Fibroblast of skin of scalp (primary cell): ENCODE measurements around the gene ADAMTS9.
A peak's percentile ranks its signal among the peaks of the same experiment; 100 is the strongest.

Experiments used
- DNase-seq: peaks from one replicate; pipeline ENCODE4 v3.0.0-alpha.2; 2013

ADAMTS9 gene

DNA sequence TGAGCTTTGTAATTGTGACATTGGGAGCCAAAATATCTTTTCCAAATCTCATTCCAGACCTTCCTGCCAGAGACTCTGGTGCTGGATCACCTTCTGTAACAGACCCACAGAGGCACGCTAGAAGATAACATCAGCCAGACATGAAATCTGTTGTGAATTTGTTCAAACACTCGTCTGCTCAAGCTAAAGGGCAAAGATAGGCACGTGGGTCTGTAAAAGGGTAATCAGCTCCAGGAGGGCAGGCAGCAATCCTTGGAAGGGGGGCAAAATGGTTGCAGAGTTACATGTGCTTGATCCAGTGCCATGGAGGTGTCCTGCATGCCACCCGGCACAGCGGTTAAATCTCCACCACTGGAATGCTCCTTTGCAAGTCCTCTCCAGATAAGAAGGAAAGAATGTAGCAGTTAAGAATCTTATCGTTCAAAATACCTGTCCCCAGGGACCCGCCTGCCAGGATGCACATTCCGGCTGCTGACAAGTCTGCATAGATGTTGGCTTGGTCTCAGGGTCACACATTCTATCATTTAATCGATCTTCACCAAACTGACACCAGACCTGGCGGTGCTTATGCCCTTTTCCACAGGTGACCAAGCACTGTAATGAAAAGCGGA is 74.8 kb downstream of the ADAMTS9 start:
- no peak for DNase-seq

DNA sequence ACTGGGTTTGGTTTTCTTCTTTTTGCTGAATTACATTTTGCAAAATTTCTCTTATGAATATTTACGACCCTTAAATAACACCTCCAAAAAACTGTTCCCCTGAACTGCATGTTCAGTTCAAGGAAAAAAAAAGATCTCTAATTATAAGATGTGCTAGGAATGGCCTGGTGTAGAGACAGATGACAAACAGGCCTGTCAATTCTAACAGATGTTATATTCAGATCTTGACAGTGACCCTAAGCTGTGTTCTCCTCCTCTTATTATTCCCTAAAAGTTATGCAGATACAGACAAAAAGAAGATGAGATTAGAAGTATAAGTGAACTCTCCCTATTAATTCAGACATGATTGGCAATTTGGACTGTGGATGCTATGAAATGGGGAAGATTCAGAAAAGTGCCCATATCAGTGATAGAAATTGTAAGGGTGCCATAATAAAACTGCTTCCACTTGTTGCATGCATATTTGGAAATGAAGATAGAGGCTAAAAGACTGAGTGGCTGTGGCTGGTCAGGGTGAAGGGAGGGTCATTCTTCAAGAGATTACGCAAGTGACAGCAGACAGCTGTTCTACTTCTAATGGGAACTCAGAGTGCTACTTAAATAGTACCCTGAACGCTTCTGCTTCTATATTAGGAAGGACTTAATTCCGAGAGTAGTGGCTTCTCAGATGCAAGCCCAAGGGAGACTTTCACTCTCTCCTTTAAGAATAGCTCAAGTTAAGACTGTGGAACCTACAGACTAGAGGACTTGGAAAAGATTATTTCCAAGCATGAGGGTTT is 75.5 kb downstream of the ADAMTS9 start:
- DNase-seq: peak; percentile 24

DNA sequence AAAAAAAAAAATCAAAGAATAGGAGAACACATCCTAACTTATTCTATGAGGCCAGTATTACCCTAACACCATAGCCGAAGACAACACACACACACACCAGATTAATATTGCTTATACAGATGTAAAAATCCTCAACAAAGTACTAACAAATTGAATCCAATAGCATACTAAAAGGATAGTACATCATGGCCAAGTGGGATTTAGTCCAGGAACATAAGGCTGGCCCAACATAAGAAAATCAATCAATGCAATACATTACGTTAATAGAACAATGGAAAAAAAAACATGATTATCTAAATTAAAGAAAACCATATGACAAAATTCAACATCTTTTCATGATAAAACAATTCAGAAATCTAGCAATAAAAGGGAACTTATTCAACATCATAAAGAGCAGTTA is 79.1 kb downstream of the ADAMTS9 start:
- DNase-seq: no peak

DNA sequence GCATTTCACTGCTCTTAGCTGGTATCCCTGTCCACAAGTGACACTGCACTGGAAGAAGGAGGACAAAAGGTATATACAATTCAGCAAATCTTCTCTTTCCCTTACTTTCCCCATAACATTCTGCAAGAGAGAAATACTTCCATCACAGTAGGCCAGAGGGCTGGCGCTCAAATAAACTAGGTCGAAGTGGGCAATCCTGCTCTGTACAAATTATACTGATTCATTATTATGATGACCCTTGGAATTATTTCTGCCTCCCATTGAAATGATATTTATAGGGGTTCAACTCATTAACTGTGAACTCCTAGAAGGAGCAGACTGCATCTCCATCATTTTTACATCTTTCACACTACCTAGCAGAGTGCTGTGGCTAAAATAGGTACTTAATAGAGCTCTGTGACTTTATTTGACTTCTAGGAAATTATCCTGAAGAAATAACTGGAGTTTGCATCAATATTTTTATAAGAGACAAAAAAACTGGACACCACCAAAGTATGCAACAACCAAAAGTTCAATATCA is 80.7 kb downstream of the ADAMTS9 start:
- DNase-seq: no peak

DNA sequence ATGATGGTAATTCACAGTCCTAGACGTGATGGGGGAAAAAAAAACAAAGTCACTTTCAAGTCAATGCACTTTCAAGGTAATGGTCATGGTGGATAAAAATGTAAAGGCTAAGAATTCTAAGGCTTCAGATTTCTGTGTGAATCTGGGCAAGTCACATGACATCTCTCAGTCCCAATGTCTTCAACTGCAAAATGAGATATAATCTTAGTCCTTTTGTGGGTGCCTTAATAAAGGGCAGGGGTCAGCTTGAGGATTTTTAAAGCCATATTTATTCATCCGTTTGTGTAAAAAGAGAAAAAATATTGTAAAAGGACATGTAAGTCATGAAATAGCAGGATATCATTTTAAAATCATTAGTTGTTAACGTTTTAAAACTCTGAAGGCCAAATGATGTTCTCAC is 83.5 kb downstream of the ADAMTS9 start:
- no peak for DNase-seq

DNA sequence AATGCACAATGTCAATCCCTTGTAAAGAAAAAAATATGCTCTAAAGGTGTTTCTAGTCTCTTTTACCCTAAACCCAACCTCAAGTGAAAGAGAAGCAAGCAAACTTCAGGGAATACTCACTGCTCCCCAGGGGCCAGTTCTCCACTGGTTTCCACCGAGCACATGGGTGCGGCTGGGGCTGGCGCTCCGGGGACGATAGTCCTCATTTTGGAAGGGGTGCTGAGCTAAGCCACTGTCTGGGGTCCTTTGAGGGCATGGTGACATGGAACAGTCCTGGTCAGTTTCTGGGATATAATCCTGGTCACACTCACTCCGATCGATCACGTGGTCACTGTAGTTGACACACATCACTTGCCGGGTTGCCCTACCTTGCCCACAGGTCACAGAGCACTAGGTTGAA is 86.0 kb downstream of the ADAMTS9 start:
- no peak for DNase-seq

DNA sequence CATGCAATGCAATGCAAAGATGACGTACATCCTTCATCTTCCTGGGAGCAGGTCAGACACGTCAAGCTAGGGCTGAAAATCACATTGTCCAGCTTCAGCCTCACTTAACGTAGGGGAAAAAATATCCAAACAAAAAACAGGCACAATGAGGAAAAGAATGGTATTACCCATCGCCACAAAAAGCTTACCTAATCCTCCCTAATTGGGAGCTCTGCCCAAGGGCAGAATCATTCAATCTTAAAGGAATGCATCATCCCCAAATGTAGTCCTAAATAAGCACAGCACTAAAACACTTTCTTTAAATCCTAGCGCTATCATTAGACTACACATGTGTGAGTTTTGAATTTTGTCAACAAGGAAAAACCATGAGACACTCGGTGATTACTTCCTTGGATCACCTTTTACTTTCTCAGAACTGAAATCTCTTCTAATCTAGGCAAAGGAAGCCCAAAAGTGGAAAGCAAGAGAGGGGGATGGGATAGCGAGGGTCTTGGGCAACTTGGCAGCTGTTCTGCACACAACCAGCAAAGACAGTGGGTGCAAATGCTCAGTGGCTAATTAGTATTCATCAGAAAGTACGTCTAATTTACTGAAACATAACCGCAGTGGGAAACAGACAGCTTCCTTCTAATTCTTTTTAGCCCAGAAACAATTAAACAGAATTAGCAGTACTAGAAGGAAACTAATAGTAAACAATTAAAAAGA is 87.4 kb downstream of the ADAMTS9 start:
- DNase-seq: no peak

DNA sequence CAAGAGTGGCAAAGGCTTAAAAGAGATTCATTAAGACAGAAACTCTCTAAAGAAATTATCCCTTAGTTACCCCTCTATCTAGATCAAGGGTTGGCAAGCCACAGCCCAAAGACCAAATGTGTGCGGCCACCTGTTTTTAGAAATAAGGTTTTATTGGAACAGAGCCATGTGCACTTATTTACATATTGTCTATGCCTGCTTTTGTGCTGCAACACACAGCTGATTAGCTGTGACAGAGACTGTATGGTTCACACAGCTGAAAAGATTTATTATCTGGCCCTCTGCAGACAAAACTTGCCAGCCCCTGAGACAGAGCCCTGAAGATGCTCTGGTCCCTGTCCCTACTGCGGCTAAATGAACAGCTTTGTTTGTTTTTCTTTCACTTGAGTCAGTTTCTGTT is 88.1 kb downstream of the ADAMTS9 start:
- DNase-seq: no peak

DNA sequence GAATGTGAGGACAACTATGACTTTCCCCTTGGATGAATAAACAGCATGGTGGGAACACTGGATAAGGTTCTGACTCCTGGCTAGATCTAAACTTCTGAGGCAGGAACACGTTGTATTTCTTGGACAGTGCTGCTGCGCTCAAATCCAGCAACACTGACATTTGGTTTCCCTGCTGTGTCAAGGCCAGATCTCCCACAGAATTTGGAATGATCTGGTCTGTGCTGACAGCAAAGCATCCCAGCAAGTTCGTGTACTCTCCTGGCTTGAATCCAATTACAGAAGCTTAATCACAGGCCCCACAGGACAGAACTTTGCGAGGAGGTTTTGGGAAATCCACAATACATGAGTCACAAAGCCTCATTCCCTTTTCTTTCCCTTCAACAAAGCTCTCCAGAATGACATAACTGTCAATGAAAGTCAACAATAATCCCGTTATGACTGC is 92.5 kb downstream of the ADAMTS9 start:
- DNase-seq: peak; percentile 99

DNA sequence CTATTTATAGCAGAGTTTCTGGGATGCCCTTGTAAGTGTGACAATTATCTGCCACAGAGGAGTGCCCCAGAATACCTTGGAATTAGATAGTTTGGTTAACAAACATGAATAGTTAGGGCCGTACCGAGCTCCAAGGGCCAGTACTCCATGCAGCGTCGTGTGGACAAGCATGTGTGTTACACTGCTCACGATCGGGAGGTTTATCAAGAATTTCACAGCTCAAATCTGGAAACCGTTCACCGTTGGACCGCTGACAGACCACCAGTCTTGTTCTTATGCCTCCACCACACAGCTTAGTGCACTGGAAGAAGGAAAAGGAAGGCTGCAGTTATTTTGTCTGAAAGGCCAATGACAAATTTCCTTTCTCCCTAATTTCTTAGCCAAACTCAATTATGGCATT is 93.7 kb downstream of the ADAMTS9 start:
- DNase-seq: no peak

DNA sequence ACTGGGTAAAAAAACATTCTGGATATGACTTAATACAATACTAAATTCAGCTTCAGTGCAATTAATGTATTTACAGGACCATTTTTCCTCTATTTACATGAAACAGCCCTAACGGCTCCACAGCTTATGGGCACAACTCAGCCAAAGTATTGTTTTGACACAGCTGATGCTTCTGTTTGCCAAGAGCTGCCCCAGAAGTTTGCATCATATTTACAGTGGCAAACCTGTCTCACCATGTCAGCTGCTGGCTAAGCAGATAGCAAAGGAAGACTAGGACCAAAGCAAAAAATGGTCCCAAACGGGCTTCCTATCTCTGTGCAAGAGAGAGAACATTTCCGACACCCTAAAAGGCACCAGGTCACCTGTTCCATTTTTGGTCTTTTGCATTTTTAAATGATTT is 94.5 kb downstream of the ADAMTS9 start:
- no peak for DNase-seq

DNA sequence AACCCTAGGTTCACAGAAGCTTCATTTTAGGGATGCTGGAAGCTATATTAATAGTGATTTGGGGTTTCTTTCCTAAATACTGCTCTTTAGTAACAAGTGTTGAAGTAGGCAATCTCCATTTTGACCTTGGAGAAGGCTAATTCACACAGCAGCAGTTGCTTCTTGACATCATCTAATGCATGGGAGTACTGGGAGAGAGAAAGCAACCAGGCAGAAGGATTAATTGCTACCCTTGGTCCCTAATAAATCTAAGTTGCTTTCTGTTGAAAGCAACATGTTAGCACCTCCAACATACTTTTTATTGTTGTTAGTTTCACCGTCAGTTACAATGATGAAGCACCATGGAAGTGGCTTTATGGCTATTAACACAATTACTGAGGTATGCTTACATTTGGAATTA is 96.2 kb downstream of the ADAMTS9 start:
- DNase-seq: no peak

DNA sequence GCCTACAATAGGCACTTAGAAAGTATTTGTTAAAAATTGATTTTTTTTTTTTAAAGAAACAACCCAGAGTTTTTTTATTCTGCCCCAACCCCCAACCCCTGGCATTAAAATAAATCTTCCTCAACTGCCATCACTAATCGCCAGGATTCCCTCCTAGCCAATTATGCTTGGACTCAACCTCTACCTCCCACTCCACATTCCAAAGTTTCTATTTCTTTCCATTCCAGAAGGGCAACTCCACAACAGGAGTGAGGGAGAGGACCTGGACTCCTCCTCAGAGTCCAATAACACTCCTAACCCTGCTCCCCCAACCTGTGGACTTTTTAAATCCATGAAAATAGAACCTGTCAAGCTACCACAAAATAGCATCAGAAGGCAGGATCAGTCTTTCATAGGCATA is 99.4 kb downstream of the ADAMTS9 start:
- no peak for DNase-seq

DNA sequence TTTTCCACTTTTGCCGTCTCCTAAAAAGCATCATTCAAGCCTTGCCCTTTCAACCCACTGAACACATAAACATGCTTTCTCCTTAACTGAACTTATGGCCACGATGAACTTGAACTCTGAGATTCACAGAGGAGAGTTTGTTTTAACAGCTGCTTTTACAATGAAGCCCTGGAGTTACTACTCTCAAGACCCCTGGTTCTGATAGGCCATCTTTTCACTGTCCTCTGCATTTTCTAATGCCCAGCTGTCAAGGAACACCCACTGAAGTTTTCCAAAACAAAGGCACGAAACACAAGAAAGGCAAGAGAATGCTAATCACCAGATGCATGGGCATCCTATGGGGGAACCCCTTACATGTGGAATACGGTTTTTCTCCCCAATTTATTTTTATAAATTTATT is 100.8 kb downstream of the ADAMTS9 start:
- no peak for DNase-seq

DNA sequence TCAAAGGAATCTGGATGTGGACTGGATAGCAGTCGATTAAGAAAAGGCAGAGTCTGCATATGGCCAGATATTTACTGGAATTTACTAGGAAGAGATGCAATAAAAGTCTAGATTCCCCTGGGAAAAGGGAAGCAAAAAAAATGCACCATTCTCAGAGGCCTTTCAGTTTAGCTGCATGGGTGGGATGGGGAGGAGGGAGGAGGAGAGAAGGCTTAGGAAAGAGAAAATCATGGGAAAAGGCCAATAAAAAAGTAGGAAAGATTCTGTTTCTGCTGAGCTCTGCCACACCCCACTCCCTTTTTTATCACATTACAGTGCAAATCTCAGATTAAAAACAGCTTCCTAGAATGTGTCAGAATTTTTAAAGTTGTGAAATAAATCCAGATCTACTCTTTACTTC is 103.6 kb downstream of the ADAMTS9 start:
- peak; percentile 76 for DNase-seq

DNA sequence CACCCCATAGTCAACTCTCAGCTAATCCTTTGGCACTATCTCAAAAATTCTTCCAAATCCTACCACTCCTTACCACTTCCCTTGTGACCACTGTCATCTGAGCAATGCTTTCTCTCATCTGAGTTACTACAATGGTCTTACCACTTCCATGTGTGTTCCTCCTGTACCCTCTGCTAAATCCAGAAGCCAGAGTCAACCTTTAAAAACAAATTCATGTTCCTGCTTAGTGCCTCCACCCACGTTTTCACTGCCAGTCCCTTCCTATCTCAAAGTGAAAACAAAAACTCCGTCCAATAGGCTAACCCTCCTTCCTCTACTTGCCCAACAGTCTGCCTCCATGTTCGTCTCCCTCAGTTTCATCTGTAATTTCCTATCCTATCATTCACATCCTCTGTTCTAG is 109.0 kb downstream of the ADAMTS9 start:
- peak; percentile 22 for DNase-seq

DNA sequence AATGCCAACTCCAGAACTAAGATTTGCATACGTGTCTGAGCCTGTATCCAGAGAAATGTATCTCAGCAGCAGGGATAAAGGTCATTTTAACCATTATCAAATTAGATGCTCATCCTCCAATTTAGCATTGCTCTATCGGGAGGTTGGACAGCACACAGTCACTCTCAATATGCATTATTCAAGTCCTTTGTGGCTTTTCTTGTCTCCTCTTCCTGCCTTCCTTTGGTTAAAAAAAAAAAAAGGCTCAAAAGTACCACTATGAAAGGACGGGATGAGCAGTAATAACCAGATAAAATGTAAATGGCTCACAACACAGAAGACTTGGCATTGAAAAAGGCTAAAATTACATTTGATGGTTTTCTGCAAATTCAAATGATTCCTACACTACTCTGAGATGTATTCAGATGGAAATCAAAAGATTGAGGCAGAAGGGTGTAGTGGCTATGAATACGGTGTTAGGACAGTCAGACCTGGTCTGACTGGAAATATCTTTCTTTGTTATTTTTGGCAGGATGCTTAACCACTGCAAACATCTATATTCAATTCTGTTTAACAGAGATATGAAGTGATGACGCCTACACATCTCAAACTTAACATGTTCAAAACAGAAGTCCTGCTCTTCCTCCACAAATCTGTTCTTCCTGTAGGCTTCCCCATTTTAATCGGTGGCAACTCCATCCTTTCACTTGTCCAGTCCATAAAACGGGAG is 109.6 kb downstream of the ADAMTS9 start:
- DNase-seq: peak; percentile 23

DNA sequence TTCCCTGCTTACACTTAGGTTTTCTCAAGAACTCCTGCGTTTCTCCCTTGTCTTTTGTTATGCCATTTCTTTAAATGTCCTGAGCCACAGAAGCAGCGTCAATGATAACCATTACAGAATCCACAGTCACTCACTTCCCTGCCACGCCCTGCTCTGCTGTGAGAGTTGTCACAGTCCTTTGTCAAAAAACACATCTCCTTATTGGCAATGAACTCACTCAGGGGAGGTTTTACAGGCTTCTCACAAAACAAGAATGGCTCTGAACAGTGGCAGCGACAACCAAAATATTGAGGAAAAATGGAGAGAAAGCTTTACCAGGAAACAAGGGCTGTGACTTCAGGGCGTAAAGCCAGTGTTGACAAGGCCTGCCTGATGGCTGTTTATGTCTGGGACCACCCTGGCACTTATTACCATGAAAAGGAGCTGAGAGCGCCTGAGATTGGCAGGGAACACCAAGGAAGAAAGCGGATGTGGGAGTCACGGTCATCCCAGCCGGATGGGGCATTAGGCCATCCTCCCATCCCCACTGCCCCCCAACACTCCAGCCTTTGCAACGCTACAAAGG is 111.5 kb downstream of the ADAMTS9 start:
- DNase-seq: no peak

DNA sequence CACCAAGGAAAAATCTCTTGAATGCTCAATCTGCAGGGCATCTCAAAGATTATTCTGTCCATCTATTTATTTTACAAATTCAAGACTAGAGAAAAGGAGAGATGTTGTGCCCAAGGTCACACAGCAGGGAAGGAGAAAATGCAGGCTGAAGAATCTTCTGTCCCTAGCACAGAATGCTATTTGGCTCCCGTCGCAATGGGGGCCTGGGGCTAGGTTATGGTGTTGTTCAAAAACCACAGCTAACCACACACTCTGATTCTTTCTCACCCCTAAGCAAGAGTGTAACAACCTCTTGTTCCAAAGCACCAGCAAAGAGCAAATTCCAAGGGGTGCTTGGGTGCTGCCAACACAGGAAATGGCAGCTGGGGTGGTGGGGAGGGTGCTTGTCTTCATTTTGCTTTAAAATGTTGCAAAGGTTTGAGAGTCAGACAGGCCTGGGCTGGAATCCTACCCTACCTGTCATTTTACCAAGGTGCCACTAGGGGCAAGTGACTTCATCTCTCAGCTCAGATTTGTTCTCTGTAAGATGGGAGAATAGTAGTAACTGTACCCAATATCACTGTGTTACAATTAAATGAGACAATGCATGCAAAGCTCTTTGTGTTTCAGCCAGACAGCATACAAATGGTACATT is 112.5 kb downstream of the ADAMTS9 start:
- DNase-seq: no peak

DNA sequence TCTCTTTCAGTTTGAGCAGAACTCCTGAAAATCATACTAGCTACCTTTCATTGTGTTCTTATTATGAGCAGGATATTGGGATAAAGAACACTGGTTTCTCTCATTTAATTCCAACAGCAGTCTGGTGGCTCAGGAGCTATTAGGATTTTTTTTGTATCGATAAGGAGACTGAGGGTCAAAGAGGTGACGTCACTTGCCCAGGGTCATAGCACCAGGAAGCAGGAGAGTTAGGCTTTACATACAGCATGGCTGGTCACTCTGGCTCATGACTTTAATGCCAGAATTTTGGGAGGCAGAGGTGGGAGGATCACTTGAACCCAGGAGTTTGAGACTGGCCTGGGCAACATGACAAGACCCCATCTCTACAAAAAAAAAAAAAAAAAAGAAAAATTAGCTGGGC is 113.6 kb downstream of the ADAMTS9 start:
- no peak for DNase-seq

DNA sequence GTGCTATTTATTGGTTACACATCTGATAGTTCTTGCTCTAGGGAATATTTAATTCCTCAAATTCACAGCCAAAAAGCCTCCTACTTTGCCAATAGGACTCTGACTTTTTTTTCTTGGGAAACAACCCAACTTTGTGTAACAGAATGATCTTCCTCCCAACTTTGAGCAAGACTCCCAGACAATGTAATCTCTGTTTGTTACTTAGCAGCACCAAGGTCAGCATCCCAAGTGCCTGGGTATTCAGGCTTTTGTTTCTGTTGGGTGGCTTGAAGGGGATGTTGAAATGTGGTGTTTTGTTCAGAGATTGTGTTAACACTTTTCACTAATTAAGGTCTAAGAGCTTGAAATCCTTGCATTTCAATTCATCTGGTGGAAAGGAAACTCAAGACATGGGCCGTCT is 115.8 kb downstream of the ADAMTS9 start:
- no peak for DNase-seq

DNA sequence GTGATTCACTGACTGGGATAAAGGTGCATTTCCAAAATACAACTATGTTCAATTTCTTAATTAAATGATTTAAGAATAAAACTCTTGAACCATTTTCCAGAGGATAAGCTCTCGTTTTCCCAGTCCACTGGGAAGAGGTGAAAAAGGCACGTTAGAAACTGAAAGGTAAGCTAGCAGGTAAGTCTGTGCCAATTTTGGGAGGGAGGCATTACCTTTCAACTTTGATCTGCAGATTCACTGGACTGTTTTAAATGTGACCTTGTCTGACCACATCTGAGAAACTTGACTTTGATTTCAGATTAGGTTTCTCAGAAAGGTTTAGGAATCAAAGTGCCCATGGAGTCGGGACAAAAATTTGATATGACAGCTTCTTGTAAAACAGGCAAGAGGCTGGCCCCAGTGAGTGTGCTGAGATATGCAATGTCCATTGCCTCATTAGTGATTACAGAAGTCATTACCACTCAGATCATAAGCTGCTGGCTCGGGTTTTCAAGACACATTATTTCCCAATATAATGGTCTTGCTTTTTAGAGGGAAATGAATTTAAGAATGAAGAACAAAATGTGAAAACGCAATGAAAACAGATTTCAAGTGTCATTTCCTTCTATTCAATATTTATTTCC is 118.8 kb downstream of the ADAMTS9 start:
- no peak for DNase-seq
